Subcutaneous adipose tissue (tissue), 4 donors: ENCODE results near the gene RARS1. TPM values are rescaled to one million over a fixed set of nuclear protein-coding genes. Genes with fewer than 3 reads are reported as not detected.

Experiments
- CTCF ChIP-seq: fragments of 450-650 bp; IDR thresholded peaks from one replicate; pipeline ENCODE4 v1.5.1; 2016; ENCODE audit warnings: low read depth, mild to moderate bottlenecking, control low read depth, antibody characterized with exemption, moderate library complexity
- small RNA-seq: library from RNA; depleted of rRNA; stranded (forward); fragments of <200 nt; gene quantifications from one replicate; pipeline ENCODE3, GENCODE V24; 2016
- total RNA-seq, 4 donors: library from RNA; depleted of rRNA; stranded (reverse); fragments of >200 nt; gene quantifications; one replicate each; pipeline ENCODE4 v1.1.0, GENCODE V29; 2016

Gene RARS1
- total RNA-seq, 4 donors from 2014 or later: 49.4 to 71.9 (median 64.1) TPM

GRCh38 chr5:168562279-168562678 lies 76.0 kb downstream of the RARS1 start:
- TF ChIP-seq CTCF: no peak

GRCh38 chr5:168563959-168564358 lies 77.7 kb downstream of the RARS1 start:
- TF ChIP-seq CTCF: no peak

- TF ChIP-seq CTCF: no peak
Observed at GRCh38 chr5:168568738-168569137, 82.5 kb downstream of the RARS1 start.

Small RNA genes lying within 50 kb of the gene (small RNA-seq; reads per million reads assigned to genes)
- gene MIR103A1: 0.97 reads per million

Other genes starting within 250 kb of the RARS1 start
- 1 to 10 TPM in 2 of 4 donors, under 1 TPM in 1, not detected in 1; 0.34 to 5.1 (median 1.1) TPM for gene WWC1, start 194.8 kb upstream of the RARS1 start, total RNA-seq
- not detected for gene FBLL1, start 42.8 kb downstream of the RARS1 start, total RNA-seq
- 10 to 100 TPM; 25.8 to 44.2 (median 34.5) TPM for gene PANK3, start 92.9 kb downstream of the RARS1 start, total RNA-seq